Measurements from ENCODE around the gene SLC35F2. TPM values are rescaled to one million over a fixed set of nuclear protein-coding genes. Genes with fewer than 3 reads are reported as not detected.
A peak's percentile ranks its signal among the peaks of the same experiment; 100 is the strongest.

The SLC35F2 gene
- total RNA-seq, 1 donor from 2014 or later: 72.7 TPM

- TF ChIP-seq CTCF (IDR thresholded peaks at IDR 0.05; ENCODE audit: insufficient read depth, low read length, severe bottlenecking): no peak
- peaks cover 11% of the 10 kb centered on the region for H3K36me3 ChIP-seq (ENCODE audit: control insufficient read depth, insufficient read depth, low read length)
- no peak for DNase-seq (ENCODE audit: low read depth)
- FAIRE-seq: no peak
- H3K4me3 ChIP-seq (ENCODE audit: low read depth, low read length): no peak overlapping the region
- no peaks in the 10 kb centered on the region for H3K27me3 ChIP-seq (ENCODE audit: control insufficient read depth, insufficient read depth, low read length)
These were observed 54.4 kb downstream of the SLC35F2 start for GRCh38 chr11:107804211-107804610.

GRCh38 chr11:107801641-107802040 is 56.9 kb downstream of the SLC35F2 start:
- DNase-seq (ENCODE audit: low read depth) (no peak), FAIRE-seq (no peak)
- no peaks in the 10 kb centered on the region for H3K27me3 ChIP-seq (ENCODE audit: control insufficient read depth, insufficient read depth, low read length)
- H3K4me3 ChIP-seq (ENCODE audit: low read depth, low read length): no peak overlapping the region
- no peak for TF ChIP-seq CTCF (IDR thresholded peaks at IDR 0.05; ENCODE audit: insufficient read depth, low read length, severe bottlenecking)
- H3K36me3 ChIP-seq (ENCODE audit: control insufficient read depth, insufficient read depth, low read length): peaks cover 9% of the 10 kb centered on the region

- FAIRE-seq: no peak
- TF ChIP-seq CTCF (IDR thresholded peaks at IDR 0.05; ENCODE audit: insufficient read depth, low read length, severe bottlenecking): peak; percentile 87
- H3K36me3 ChIP-seq (ENCODE audit: control insufficient read depth, insufficient read depth, low read length): peaks cover 4% of the 10 kb centered on the region
- H3K27me3 ChIP-seq (ENCODE audit: control insufficient read depth, insufficient read depth, low read length): no peaks in the 10 kb centered on the region
- peak; percentile 54 for DNase-seq (ENCODE audit: low read depth)
- no peak overlapping the region for H3K4me3 ChIP-seq (ENCODE audit: low read depth, low read length)
These were observed 59.2 kb downstream of the SLC35F2 start for GRCh38 chr11:107799218-107799859.

GRCh38 chr11:107792049-107792443 is 66.5 kb downstream of the SLC35F2 start:
- Histone ChIP-seq H3K36me3 (ENCODE audit: control insufficient read depth, insufficient read depth, low read length) (peaks cover 5% of the 10 kb centered on the region), H3K4me3 (ENCODE audit: low read depth, low read length) (no peak overlapping the region), H3K27me3 (ENCODE audit: control insufficient read depth, insufficient read depth, low read length) (no peaks in the 10 kb centered on the region)
- FAIRE-seq: no peak
- no peak for DNase-seq (ENCODE audit: low read depth)
- no peak for TF ChIP-seq CTCF (IDR thresholded peaks at IDR 0.05; ENCODE audit: insufficient read depth, low read length, severe bottlenecking)

GRCh38 chr11:107791343-107792048 is 67.1 kb downstream of the SLC35F2 start:
- no peak for TF ChIP-seq CTCF (IDR thresholded peaks at IDR 0.05; ENCODE audit: insufficient read depth, low read length, severe bottlenecking)
- FAIRE-seq: no peak
- no peak for DNase-seq (ENCODE audit: low read depth)
- Histone ChIP-seq H3K36me3 (ENCODE audit: control insufficient read depth, insufficient read depth, low read length) (peaks cover 5% of the 10 kb centered on the region), H3K27me3 (ENCODE audit: control insufficient read depth, insufficient read depth, low read length) (no peaks in the 10 kb centered on the region), H3K4me3 (ENCODE audit: low read depth, low read length) (no peak overlapping the region)
